Measurements from ENCODE around the gene ROCK1.

DNA sequence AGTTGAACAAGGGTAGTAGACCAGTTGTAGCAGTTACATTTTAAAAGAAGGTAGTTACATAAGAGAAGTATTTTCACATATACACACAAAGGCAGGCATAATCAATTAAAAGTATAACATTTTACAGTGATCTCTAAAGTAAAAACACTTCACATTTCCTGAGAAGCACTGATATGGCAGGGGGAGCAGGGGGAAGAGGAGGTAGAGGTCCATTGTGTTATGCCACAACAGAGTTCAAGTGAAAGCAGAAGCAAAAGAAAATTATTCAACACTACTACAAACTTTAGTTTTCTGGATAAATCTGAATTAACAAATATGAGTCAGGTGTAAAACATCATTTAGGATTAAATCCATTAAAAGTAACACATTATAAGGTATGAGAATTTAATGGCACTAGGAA, 38.4 kb downstream of the ROCK1 start:
- TF ChIP-seq, protein P1, sequence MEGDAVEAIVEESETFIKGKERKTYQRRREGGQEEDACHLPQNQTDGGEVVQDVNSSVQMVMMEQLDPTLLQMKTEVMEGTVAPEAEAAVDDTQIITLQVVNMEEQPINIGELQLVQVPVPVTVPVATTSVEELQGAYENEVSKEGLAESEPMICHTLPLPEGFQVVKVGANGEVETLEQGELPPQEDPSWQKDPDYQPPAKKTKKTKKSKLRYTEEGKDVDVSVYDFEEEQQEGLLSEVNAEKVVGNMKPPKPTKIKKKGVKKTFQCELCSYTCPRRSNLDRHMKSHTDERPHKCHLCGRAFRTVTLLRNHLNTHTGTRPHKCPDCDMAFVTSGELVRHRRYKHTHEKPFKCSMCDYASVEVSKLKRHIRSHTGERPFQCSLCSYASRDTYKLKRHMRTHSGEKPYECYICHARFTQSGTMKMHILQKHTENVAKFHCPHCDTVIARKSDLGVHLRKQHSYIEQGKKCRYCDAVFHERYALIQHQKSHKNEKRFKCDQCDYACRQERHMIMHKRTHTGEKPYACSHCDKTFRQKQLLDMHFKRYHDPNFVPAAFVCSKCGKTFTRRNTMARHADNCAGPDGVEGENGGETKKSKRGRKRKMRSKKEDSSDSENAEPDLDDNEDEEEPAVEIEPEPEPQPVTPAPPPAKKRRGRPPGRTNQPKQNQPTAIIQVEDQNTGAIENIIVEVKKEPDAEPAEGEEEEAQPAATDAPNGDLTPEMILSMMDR (IDR thresholded peaks at IDR 0.05) = no peak
- TF ChIP-seq POLR2A (IDR thresholded peaks at IDR 0.05) = no peak

Data from body of pancreas (tissue), 4 donors.